Head of caudate nucleus (tissue), 42 donors: Measurements from ENCODE around the gene GLRA2.
"Not testable (repeated sequence)": the region's sequence is repeated elsewhere in the genome, so short reads cannot be mapped to it uniquely, and the experiment has no call there.

Source experiments
- DNase-seq, 42 donors: peaks; one replicate each; pipeline versions ENCODE4 v3.0.0 to v3.0.0-alpha.2; 2020 to 2021; ENCODE audit warnings: mixed read lengths in 7 of 42
- intact Hi-C: fragments of 100-400 bp; cut with DNase I; formaldehyde crosslinking; loops from one replicate; pipeline ENCODE4 v1.15.0; 2022

GLRA2 gene

DNA sequence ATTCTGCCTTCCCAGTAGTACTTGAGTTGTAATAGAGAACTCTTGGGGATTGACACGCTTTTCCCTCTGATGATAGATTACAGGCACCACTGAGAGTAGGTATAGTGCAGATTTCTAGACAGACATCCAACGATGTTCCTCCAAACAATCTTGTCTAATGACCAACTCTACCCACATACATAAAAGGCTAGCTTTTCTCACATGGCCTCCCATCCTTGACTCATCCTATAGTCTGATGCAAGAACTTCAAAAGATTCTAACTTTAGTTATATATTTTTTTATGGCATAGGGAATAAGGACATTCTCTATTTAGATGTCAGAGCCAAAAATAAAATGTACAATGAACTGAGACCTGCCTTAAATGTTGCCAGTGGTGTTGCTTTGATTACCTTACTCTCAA, 60.9 kb downstream of the GLRA2 start:
- DNase-seq: no peak
- intact Hi-C loops: no loop called here

DNA sequence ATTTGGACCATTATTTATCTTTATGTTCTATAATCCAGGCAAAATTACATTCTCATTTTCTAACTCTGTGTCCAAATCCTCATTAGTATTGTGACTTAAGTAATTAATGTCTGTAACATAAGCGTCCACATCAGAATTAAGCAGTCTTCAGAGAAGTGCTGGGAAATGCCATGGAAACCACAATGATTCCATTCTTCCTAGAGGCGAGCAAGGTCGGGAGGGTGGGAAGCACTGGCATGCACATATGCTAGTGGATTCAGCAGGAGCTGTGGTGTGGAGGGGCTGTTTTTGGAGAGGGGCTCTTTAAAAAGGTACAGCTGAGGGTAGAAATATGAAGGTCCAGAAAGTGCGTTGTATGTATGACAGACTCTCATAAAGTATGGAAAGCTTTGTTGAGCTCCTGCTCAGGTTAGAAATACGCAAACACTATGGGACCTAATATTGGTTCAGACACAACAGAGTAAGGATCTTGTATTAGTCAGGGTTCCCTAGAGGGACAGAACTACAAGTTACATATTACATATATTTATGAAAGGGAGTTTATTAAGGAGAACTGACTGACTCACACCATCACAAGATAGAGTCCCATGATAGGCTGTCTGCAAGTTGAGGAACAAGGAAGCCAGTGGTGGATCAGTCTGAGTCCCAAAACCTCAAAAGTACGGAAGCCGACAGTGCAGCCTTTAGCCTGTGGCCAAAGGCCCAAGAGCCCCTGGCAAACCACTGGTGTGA, 61.5 kb downstream of the GLRA2 start:
- no peak for DNase-seq
- intact Hi-C loops: no loop called here

DNA sequence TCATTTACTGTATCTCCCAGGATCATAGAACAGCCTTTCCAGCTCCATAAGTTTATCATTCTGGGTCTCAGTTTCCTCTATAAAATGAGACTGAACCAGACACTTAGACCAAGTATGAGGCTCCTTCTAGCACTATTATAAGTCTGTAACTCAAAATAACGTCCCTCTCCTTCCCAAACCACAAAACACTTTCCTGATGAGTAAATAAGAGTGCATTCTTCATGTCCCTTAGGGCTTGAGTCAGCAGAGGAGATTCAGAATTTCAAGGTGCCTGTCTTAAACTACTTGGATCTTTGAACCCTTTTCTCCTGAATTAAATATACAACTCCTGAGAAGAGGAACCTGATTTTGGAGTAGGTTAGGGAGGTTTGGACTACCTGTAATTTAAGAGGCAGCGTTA, 62.6 kb downstream of the GLRA2 start:
- intact Hi-C loops: no loop called here
- DNase-seq: no peak

DNA sequence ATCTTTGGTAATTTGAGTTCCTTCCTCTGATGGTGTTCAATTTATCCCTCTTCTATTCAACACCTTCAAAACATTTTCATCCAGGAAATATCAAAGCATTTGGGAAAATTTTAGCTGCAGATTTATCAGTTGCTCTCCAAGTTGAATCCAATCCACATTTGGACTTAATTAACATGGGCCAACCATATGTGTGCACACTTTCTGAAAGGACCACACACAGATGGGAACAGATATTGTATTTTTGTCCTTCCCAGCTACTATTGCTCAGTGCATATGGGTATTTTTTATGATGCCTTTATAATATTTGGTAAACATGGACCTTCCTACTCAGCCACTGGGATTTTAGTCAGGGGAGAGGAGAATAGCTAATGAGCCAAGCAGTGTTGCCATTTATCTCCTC, 65.2 kb downstream of the GLRA2 start:
- intact Hi-C loops: no loop called here
- DNase-seq: no peak

DNA sequence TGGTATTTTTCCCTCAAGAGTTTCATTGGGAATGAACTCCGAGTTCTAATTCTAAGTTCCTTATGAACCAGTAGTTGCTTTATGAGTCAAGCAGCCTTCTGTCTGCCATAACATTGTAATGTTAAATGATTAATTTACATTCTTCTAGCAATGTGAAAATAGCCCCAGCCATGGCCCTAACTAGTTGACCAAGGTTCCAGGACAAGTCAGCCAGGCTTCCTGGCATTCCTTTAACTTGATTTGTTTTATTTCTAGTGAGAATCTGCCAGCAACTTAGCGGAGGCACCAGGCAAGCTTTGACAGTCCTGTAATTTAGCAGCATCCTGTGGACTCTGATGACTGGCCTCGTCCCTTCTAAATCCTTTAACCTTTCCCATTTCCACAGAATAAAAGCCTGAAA, 69.0 kb downstream of the GLRA2 start:
- intact Hi-C loops: no loop called here
- no peak for DNase-seq

DNA sequence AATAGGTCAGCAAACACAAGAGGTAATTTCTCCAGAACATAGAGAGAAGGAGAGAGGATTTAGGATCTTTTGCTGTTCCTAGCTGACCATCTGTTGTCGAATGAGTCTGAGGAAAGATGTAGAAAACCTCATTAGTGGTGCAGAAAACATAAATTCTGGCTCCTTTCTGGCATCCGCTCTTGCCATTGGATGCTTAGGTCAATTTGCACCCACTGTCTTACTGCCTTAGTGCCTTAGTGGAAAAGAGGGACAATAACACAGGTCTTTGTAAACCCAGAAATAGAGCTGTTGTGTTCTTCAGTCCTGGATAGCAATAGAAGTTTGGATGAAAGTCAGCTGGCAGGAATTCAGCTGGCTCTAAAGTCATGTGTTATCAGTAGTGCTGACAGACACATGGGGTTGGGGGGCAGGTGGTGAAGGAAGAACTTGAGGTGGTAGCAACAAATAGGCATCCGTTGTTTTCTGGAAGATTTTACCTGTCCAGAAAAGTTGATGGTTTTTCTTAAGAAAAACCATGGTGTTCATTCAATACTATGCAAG, 78.2 kb downstream of the GLRA2 start:
- intact Hi-C loops: no loop called here
- DNase-seq: no peak

DNA sequence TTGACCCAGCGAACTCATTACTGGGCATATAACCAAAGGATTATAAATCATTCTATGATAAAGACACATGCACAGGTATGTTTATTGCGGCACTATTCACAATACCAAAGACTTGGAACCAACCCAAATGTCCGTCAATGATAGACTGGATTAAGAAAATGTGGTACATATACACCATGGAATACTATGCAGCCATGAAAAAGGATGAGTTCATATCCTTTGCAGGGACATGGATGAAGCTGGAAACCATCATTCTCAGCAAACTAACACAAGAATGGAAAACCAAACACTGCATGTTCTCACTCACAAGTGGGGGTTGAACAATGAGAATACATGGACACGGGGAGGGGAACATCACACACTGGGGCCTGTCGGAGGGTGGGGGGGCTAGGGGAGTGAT, 83.1 kb downstream of the GLRA2 start:
- intact Hi-C loops, DNase-seq: not testable (repeated sequence)

DNA sequence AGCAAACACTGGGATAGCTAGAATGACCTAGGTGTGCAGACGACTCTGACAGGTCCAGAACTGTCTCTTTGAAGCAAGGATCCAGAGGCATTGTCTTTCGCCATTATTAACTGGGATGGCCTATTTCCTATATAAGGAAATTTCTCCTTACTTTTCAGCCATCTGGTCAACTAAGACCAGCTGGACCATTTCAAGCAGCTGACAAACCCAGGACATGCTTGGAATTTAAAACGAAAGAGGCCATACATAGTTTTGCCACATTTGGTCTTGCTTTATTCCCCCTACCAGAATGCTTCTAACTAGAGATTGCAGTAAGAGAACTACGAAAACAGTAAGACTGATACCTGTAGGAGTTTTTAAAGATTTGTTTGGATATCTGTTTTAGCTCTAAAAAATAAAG, 87.0 kb downstream of the GLRA2 start:
- no peak for DNase-seq
- intact Hi-C loops: no loop called here

DNA sequence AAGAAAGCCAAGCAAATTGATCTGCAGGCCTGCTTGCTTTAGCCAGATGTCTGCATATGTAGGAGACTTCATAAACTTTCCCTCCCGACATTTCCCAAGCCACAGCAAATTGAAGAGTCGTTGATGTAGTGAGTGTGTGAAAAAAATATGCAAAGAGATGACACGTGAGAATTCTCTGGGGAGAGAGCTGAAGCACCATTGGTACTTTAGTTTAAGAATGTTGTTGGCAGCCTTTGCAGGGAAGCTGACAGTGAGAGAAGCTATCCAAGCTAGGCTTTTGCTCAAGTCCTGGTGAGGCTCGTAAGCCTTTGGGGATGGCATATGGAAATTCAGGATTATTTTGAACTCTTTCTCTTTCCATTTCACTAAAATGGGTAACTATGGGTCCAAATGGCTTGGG, 87.5 kb downstream of the GLRA2 start:
- no peak for DNase-seq
- intact Hi-C loops: no loop called here

DNA sequence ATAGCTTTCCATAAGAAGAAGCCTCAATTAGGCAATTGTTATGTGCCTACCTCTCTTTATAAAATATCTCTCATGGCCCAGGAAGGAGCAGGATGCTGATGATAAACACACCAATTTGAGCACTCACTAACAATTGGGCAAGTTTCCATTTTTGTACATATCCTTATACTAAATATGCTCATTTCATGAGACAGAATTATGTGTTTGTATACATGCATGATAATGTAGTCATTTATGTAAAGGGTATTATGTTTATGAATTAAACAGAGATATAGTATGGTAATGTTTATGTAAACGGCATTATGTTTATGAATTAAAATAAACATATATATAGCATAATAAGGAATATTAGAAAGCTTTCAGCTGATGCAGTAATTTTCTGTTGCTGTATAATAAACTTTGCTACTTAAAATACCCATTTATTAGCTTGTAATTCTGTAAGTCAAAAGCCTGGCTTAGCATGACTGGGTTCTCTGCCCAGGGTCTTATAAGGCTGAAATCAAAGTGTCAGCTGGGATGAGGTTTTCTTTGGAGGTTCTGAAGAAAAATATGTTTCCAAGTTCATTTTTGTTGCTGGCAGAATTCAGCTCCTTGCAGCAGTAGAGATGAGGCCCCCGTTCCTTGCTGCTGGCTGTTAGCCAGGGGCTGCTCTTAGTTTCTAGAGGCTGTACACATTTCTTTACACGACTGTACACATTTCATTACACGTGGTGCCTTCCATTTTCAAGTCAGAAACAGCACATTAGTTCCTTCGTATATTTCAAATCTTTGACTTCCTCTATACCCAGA, 89.0 kb downstream of the GLRA2 start:
- intact Hi-C loops: no loop called here
- DNase-seq: no peak

DNA sequence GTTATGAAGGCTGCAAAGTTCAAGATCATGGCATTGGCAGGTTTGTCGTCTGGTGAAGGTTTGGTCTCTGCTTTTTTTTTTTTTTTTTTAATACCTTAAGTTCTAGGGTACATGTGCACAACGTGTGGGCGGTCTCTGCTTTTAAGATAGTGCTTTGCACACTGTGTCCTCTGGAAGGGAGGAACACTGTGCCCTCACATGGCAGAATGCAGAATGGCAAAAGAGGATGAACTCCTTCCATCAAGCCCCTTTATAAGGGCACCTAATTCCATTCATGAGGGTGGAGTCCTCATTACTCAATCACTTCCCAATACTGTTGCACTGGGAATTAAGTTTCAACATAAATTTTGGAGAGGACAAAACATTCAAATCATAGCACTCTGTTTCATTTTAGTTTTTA, 101.4 kb downstream of the GLRA2 start:
- intact Hi-C loops: no loop called here

DNA sequence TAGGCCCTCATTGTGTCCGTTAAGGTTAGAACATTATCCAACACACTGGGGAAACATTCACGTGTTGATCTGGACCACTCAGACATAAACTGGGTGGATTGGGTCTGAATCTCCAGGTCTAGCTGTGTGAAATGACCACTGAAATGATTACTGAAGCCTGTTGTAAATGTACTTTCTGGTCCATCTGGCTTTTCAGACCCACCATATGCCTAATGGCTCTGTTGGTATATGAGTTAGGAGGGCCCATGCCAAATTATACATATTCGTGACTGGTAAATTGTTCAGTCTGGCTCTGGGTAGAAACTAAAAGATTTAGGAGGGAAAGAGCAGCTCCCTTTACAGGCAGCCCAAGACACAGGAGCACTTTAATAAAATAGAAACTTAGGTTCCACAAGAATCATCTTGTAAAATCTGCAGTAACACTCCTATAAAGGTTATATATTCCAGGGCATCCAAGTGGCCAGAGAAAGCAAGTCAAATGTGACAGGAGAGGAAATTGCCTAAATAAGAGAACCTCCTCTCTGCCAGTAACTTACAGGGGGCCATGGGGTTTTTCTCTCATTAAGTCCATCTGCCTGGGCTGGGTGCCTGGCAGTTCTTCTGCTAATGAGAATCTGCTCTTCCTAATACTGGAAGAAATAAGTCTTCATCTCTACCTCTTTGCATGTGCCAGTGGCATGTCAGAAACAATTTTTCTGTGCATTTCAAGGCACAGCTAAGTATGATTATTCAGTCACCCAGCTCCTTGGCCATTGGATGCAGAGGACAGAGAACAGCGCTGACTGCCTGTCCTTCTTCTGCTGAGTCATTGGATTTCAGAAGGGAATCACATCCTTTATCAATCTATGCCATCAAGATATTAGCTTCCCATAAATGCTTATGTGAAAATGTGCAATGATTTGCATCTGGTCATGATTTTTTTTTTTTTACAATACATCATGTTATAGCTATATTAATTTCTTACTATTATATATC, 112.6 kb downstream of the GLRA2 start:
- intact Hi-C loops: no loop called here

More for the DNA sequence above, 101.4 kb downstream of the GLRA2 start:
- DNase-seq: no peak

DNA sequence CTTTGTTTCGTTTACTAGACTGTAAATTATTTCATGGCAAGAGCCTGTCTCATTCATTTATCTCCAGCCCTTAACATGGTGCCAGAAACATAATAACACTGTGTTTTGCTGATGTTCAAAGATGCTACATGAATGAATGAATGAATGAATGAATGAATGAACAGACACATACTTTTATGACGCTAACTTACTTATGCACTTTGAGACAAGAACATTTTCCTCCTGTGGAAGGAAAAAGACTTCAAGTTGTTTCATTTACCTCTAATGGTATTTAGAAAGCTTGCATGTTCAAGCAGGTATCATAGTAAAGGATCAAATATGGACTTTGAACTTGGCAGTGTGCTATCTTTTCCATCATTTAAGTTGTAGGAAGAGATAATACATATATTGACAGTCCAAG, 131.6 kb downstream of the GLRA2 start:
- no peak for DNase-seq
- intact Hi-C loops: no loop called here

More for the DNA sequence above, 112.6 kb downstream of the GLRA2 start:
- no peak for DNase-seq

DNA sequence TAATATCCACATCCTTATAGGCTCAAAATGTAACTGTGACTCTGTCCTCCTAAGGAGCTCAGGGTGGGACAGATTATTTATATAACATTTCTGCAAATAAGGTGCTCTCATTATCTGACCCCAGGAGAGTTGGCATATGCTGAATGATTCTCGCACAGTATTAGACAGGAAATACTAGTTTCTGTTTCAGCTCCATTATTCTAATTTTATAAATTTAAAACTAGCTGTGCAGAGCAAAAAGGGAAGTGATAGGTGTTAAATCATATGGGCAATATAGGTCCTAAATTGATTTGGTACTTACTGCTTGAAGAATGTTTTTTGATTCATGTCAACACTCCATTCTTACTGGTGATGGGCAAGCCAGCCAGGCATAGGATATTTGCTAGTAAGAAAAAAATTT, 141.5 kb downstream of the GLRA2 start:
- no peak for DNase-seq
- intact Hi-C loops: no loop called here

DNA sequence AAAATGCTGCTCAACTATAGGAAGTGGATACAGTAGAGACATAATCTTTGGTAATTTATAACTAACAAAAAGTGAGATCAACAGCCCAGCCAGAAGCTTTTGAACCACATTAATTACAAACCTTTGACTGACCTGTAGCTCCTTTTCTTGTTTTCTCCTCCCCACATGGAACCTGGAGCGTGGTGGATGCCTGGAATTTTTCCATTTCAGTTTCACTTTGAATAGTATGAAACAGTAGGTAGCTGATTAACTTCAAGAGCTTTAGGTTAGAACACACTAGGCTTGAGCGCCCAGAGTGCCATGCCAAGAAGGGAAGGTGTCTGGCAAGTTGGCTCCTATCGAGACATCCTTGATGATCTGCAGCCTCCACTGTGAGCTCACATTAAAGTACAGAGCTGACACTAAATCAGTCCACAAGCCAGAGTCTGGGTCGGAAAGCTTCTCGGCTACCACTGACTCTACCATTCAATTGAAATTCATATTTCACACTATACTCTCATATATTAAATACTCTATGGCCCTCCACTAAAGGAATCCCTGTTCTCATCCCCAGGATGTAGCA, 143.4 kb downstream of the GLRA2 start:
- DNase-seq: no peak
- intact Hi-C loops: no loop called here

DNA sequence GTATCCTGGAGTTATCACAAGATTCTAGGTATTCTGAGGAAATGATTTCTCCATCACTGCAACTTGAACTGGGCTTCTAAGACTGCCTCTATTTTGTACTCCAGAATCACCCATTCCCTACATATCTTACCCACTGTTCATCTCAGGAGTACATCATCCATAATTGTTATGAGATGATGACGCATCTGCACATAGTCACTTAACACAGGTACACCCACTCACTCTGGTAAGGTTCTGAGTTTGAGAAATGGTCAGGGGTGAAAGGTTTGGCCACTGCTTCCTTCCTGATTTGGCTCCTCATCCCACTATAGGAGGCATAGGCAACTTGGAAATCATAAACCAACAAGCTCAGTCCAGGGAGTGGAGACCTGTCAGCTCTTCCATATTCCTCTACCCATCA, 143.9 kb downstream of the GLRA2 start:
- intact Hi-C loops: no loop called here
- DNase-seq: no peak

DNA sequence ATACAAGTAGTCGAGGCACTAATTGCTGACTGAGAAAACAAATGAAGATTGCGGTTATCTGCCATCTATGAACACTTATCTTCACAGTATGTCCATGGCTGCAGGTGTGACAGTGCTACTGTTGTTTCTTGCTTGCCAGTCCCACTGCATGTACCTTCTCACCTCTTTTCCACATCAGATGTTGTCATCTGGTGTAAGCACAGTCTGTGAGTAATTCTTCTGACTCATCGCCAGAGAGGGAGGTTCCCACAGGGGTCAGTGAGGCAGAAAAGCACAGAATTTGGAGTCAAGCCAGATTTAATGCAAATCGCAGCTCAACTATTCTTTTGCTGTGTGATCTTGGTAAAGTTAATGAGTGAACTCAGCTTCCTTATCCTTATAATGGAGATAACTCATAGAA, 144.4 kb downstream of the GLRA2 start:
- intact Hi-C loops: no loop called here
- peak in 6 of 42 donors; percentile 1 to 39 (median 5) for DNase-seq

DNA sequence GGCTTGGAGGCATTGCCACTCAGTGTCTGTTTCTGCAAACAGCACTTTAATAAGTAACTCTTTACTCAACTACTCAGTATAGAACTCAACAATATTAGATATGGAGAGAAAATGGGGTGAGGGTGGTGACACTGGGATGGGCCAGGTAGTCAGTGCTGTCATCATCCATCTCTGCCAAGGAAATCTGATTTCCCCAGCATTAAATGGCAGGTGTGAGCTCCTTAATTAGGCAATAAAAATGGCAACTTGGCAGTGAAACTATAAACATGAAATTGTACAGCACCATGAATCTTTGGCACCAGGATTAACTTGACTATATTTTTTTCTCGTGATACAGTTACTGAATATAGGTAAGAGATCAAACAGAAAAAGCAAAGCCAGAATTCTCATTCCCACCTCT, 146.2 kb downstream of the GLRA2 start:
- intact Hi-C loops: no loop called here
- no peak for DNase-seq

DNA sequence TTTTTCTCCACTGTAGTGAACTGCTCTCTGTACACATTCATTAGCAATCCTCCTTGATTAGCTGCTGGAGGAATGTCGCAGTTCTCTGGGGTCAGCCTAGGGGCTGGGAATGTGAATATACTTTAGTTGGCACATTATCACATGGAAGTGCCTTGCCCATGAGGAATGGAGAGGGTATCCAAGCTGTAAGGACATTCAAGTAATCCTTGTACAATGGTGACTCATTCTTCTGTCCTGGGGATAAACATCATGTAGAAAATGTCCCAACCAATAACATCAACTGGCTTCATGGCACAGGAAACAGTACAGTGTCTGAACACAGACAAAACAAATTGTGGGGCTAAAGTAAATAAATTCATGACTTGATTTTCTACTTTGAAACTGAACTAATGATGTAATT, 147.1 kb downstream of the GLRA2 start:
- no peak for DNase-seq
- intact Hi-C loops: no loop called here
